ENCODE results near the gene ADCY3. TPM values are rescaled to one million over a fixed set of nuclear protein-coding genes. Genes with fewer than 3 reads are reported as not detected.

The ADCY3 gene
- total RNA-seq, 1 experiment from 2014 or later, result 50.3 TPM

- intact Hi-C loops (cut with micrococcal nuclease), result no loop called here
- peaks cover 6% of the 10 kb centered on the region for H3K36me3 Mint-ChIP-seq (ENCODE audit: insufficient read depth, unreplicated experiment)
- no peaks in the 10 kb centered on the region for H3K27me3 Mint-ChIP-seq (ENCODE audit: insufficient read depth, unreplicated experiment)
- ChIA-PET CTCF (interaction anchor here (0.6 to 0.8 kb wide), 4 partner anchors 14 to 481 kb away, joined by 3 to 4 read pairs (median 3); no protein-coding TSS in a partner anchor), POLR2A (no interaction called here)
- no peak overlapping the region for H3K4me3 Mint-ChIP-seq (ENCODE audit: unreplicated experiment)
- no peaks in the 10 kb centered on the region for H3K9me3 Mint-ChIP-seq (ENCODE audit: unreplicated experiment)
- DNase-seq (ENCODE audit: unreplicated experiment), result no peak
- TF ChIP-seq CTCF (IDR thresholded peaks at IDR 0.05; ENCODE audit: unreplicated experiment), result no peak
- no peak overlapping the region for H3K27ac Mint-ChIP-seq (ENCODE audit: low read depth, unreplicated experiment)
- BruUV-seq (replicated peaks), result no TSS peak
- H3K4me1 Mint-ChIP-seq (ENCODE audit: insufficient read depth, unreplicated experiment), result peaks cover 26% of the 10 kb centered on the region
Observed at GRCh38 chr2:24881158-24881557, 38.9 kb downstream of the ADCY3 start.

GRCh38 chr2:24878341-24878740 lies 41.7 kb downstream of the ADCY3 start:
- Mint-ChIP-seq H3K9me3 (ENCODE audit: unreplicated experiment) (no peaks in the 10 kb centered on the region), H3K36me3 (ENCODE audit: insufficient read depth, unreplicated experiment) (peaks cover 10% of the 10 kb centered on the region), H3K4me3 (ENCODE audit: unreplicated experiment) (no peak overlapping the region), H3K27me3 (ENCODE audit: insufficient read depth, unreplicated experiment) (no peaks in the 10 kb centered on the region), H3K27ac (ENCODE audit: low read depth, unreplicated experiment) (no peak overlapping the region), H3K4me1 (ENCODE audit: insufficient read depth, unreplicated experiment) (peaks cover 15% of the 10 kb centered on the region)
- no TSS peak for BruUV-seq (replicated peaks)
- POLR2A ChIA-PET, result no interaction called here
- no peak for TF ChIP-seq CTCF (IDR thresholded peaks at IDR 0.05; ENCODE audit: unreplicated experiment)
- DNase-seq (ENCODE audit: unreplicated experiment), result no peak
- CTCF ChIA-PET, result no interaction called here
- intact Hi-C loops (cut with micrococcal nuclease), result no loop called here

- no peak overlapping the region for H3K4me3 Mint-ChIP-seq (ENCODE audit: unreplicated experiment)
- no peaks in the 10 kb centered on the region for H3K27me3 Mint-ChIP-seq (ENCODE audit: insufficient read depth, unreplicated experiment)
- intact Hi-C loops (cut with micrococcal nuclease), result no loop called here
- ChIA-PET POLR2A (no interaction called here), CTCF (no interaction called here)
- H3K4me1 Mint-ChIP-seq (ENCODE audit: insufficient read depth, unreplicated experiment), result peaks cover 16% of the 10 kb centered on the region
- no peak for DNase-seq (ENCODE audit: unreplicated experiment)
- H3K36me3 Mint-ChIP-seq (ENCODE audit: insufficient read depth, unreplicated experiment), result peaks cover 15% of the 10 kb centered on the region
- BruUV-seq (replicated peaks), result no TSS peak
- peak overlapping the region; percentile 36 for H3K27ac Mint-ChIP-seq (ENCODE audit: low read depth, unreplicated experiment)
- no peaks in the 10 kb centered on the region for H3K9me3 Mint-ChIP-seq (ENCODE audit: unreplicated experiment)
- TF ChIP-seq CTCF (IDR thresholded peaks at IDR 0.05; ENCODE audit: unreplicated experiment), result no peak
Observed at GRCh38 chr2:24877646-24878045, 42.4 kb downstream of the ADCY3 start.

GRCh38 chr2:24877067-24877466 lies 43.0 kb downstream of the ADCY3 start:
- ChIA-PET POLR2A (no interaction called here), CTCF (no interaction called here)
- intact Hi-C loops (cut with micrococcal nuclease), result no loop called here
- Mint-ChIP-seq H3K4me3 (ENCODE audit: unreplicated experiment) (no peak overlapping the region), H3K4me1 (ENCODE audit: insufficient read depth, unreplicated experiment) (peaks cover 19% of the 10 kb centered on the region), H3K27me3 (ENCODE audit: insufficient read depth, unreplicated experiment) (no peaks in the 10 kb centered on the region), H3K9me3 (ENCODE audit: unreplicated experiment) (no peaks in the 10 kb centered on the region), H3K27ac (ENCODE audit: low read depth, unreplicated experiment) (peak overlapping the region; percentile 36), H3K36me3 (ENCODE audit: insufficient read depth, unreplicated experiment) (peaks cover 15% of the 10 kb centered on the region)
- no peak for TF ChIP-seq CTCF (IDR thresholded peaks at IDR 0.05; ENCODE audit: unreplicated experiment)
- no peak for DNase-seq (ENCODE audit: unreplicated experiment)
- no TSS peak for BruUV-seq (replicated peaks)
